ENCODE measurements around the gene POGLUT2.
A peak's percentile ranks its signal among the peaks of the same experiment; 100 is the strongest.

The POGLUT2 gene

GRCh38 chr13:102798581-102799425, at the start of gene POGLUT2, which contains the start of gene BIVM:
Gene POGLUT2 (minus strand): TSS chr13:102798976. CDS start chr13:102798670, 306 bp downstream.
Gene BIVM (plus strand): TSS chr13:102799119. CDS start chr13:102807268, 8,149 bp downstream.
- peak; percentile 60 to 75 for DNase-seq (ENCODE audit: low read depth in 1 of 2, low spot score in 1 of 2)

- no peak for DNase-seq (ENCODE audit: low read depth in 1 of 2, low spot score in 1 of 2)
Observed at GRCh38 chr13:102847272-102848234, 48.8 kb upstream of the POGLUT2 start.

GRCh38 chr13:102846261-102847015, 47.7 kb upstream of the POGLUT2 start:
- DNase-seq (ENCODE audit: low read depth in 1 of 2, low spot score in 1 of 2): peak in 1 of 2 donors; percentile 15

- DNase-seq (ENCODE audit: low read depth in 1 of 2, low spot score in 1 of 2): peak; percentile 96 to 99
Observed at GRCh38 chr13:102845630-102846260, 47.0 kb upstream of the POGLUT2 start, which contains the start of gene ERCC5. Gene ERCC5 (plus strand): TSS chr13:102846032. CDS start chr13:102846267, 235 bp downstream.

- no peak for DNase-seq (ENCODE audit: low read depth in 1 of 2, low spot score in 1 of 2)
Observed at GRCh38 chr13:102845289-102845629, 46.5 kb upstream of the POGLUT2 start.

- DNase-seq (ENCODE audit: low read depth in 1 of 2, low spot score in 1 of 2): no peak
Observed at GRCh38 chr13:102839462-102839861, 40.7 kb upstream of the POGLUT2 start.

- DNase-seq (ENCODE audit: low read depth in 1 of 2, low spot score in 1 of 2): no peak
Observed at GRCh38 chr13:102838982-102839381, 40.2 kb upstream of the POGLUT2 start.

- no peak for DNase-seq (ENCODE audit: low read depth in 1 of 2, low spot score in 1 of 2)
Observed at GRCh38 chr13:102838273-102838672, 39.5 kb upstream of the POGLUT2 start.

- DNase-seq (ENCODE audit: low read depth in 1 of 2, low spot score in 1 of 2): no peak
Observed at GRCh38 chr13:102836471-102836870, 37.7 kb upstream of the POGLUT2 start.

GRCh38 chr13:102830646-102831045, 31.9 kb upstream of the POGLUT2 start:
- DNase-seq (ENCODE audit: low read depth in 1 of 2, low spot score in 1 of 2): no peak

GRCh38 chr13:102825921-102826706, 27.3 kb upstream of the POGLUT2 start:
- DNase-seq (ENCODE audit: low read depth in 1 of 2, low spot score in 1 of 2): no peak

GRCh38 chr13:102825400-102825799, 26.6 kb upstream of the POGLUT2 start:
- no peak for DNase-seq (ENCODE audit: low read depth in 1 of 2, low spot score in 1 of 2)

GRCh38 chr13:102817907-102818306, 19.1 kb upstream of the POGLUT2 start:
- DNase-seq (ENCODE audit: low read depth in 1 of 2, low spot score in 1 of 2): no peak

- no peak for DNase-seq (ENCODE audit: low read depth in 1 of 2, low spot score in 1 of 2)
Observed at GRCh38 chr13:102817241-102817640, 18.5 kb upstream of the POGLUT2 start.

GRCh38 chr13:102816708-102817107, 17.9 kb upstream of the POGLUT2 start:
- DNase-seq (ENCODE audit: low read depth in 1 of 2, low spot score in 1 of 2): no peak

- DNase-seq (ENCODE audit: low read depth in 1 of 2, low spot score in 1 of 2): no peak
Observed at GRCh38 chr13:102815788-102816187, 17.0 kb upstream of the POGLUT2 start.

- DNase-seq (ENCODE audit: low read depth in 1 of 2, low spot score in 1 of 2): no peak
Observed at GRCh38 chr13:102814793-102815192, 16.0 kb upstream of the POGLUT2 start.

- no peak for DNase-seq (ENCODE audit: low read depth in 1 of 2, low spot score in 1 of 2)
Observed at GRCh38 chr13:102814025-102814607, 15.3 kb upstream of the POGLUT2 start.

GRCh38 chr13:102812611-102813287, 14.0 kb upstream of the POGLUT2 start:
- DNase-seq (ENCODE audit: low read depth in 1 of 2, low spot score in 1 of 2): no peak
